ENCODE measurements around the gene USP31. TPM values are rescaled to one million over a fixed set of nuclear protein-coding genes. Genes with fewer than 3 reads are reported as not detected.

USP31 gene
- 32.2 TPM for total RNA-seq

- Histone ChIP-seq H3K27me3 (no peaks in the 10 kb centered on the region), H3K9me3 (no peaks in the 10 kb centered on the region), H3K27ac (peak within 1 kb of the TSS; percentile 90), H3K4me3 (peak within 1 kb of the TSS; percentile 69 to 85), H3K36me3 (no peaks in the 10 kb centered on the region), H3K4me1 (peaks cover 50% of the 10 kb centered on the region)
- intact Hi-C loops (cut with DNase I), result no loop called here
- peak in 1 of 2 donors; percentile 97 for DNase-seq (ENCODE audit: extremely low spot score in 2 of 2)
- TF ChIP-seq POLR2A (IDR thresholded peaks at IDR 0.05) (peak in 1 of 2 donors; percentile 45), CTCF (IDR thresholded peaks at IDR 0.05) (no peak), POLR2AphosphoS5 (IDR thresholded peaks at IDR 0.05; ENCODE audit: insufficient read depth in 1 of 2, low read depth in 1 of 2) (peak; percentile 17 to 70)
Observed at GRCh38 chr16:23149267-23149992, at the start of gene USP31. USP31 (minus strand) TSS chr16:23149452; CDS start chr16:23149270, 182 bp downstream.

GRCh38 chr16:23196539-23196938 lies 47.3 kb upstream of the USP31 start:
- H3K27ac ChIP-seq, result no peak overlapping the region
- H3K4me1 ChIP-seq, result no peaks in the 10 kb centered on the region
- no peak overlapping the region for H3K4me3 ChIP-seq
- no peaks in the 10 kb centered on the region for H3K27me3 ChIP-seq
- DNase-seq (ENCODE audit: extremely low spot score in 2 of 2), result no peak
- intact Hi-C loops (cut with DNase I), result no loop called here
- no peaks in the 10 kb centered on the region for H3K9me3 ChIP-seq
- no peaks in the 10 kb centered on the region for H3K36me3 ChIP-seq
- no peak for TF ChIP-seq CTCF (IDR thresholded peaks at IDR 0.05)

GRCh38 chr16:23195366-23195978 lies 46.2 kb upstream of the USP31 start:
- H3K9me3 ChIP-seq, result no peaks in the 10 kb centered on the region
- no peak for TF ChIP-seq CTCF (IDR thresholded peaks at IDR 0.05)
- no peak for TF ChIP-seq POLR2AphosphoS5 (IDR thresholded peaks at IDR 0.05; ENCODE audit: insufficient read depth in 1 of 2, low read depth in 1 of 2)
- TF ChIP-seq POLR2A (IDR thresholded peaks at IDR 0.05), result no peak

GRCh38 chr16:23194497-23195221 lies 45.4 kb upstream of the USP31 start:
- no peaks in the 10 kb centered on the region for H3K36me3 ChIP-seq

More at GRCh38 chr16:23195366-23195978, 46.2 kb upstream of the USP31 start:
- Histone ChIP-seq H3K4me3 (no peak overlapping the region), H3K27ac (no peak overlapping the region), H3K36me3 (no peaks in the 10 kb centered on the region), H3K27me3 (no peaks in the 10 kb centered on the region), H3K4me1 (no peaks in the 10 kb centered on the region)
- intact Hi-C loops (cut with DNase I), result no loop called here
- no peak for DNase-seq (ENCODE audit: extremely low spot score in 2 of 2)

More at GRCh38 chr16:23194497-23195221, 45.4 kb upstream of the USP31 start:
- no peak for TF ChIP-seq POLR2AphosphoS5 (IDR thresholded peaks at IDR 0.05; ENCODE audit: insufficient read depth in 1 of 2, low read depth in 1 of 2)
- no peak for TF ChIP-seq CTCF (IDR thresholded peaks at IDR 0.05)
- no peak for TF ChIP-seq POLR2A (IDR thresholded peaks at IDR 0.05)
- H3K4me1 ChIP-seq, result no peaks in the 10 kb centered on the region
- no peak for DNase-seq (ENCODE audit: extremely low spot score in 2 of 2)
- H3K4me3 ChIP-seq, result no peak overlapping the region
- no peak overlapping the region for H3K27ac ChIP-seq
- H3K27me3 ChIP-seq, result no peaks in the 10 kb centered on the region
- H3K9me3 ChIP-seq, result no peaks in the 10 kb centered on the region
- intact Hi-C loops (cut with DNase I), result no loop called here

Data from vagina (tissue), 2 donors.